ENCODE measurements around the gene NOS1.

The NOS1 gene

GRCh38 chr12:117344716-117345115 is 16.7 kb downstream of the NOS1 start:
- no peak for TF ChIP-seq BACH2 (CRISPR knock-in tag; IDR thresholded peaks at IDR 0.05; ENCODE audit: borderline replicate concordance)
- ATAC-seq, result no peak

GRCh38 chr12:117343849-117344248 is 17.6 kb downstream of the NOS1 start:
- TF ChIP-seq ZFP30 (CRISPR knock-in tag; IDR thresholded peaks at IDR 0.05), result no peak
- TF ChIP-seq POU6F1 (CRISPR knock-in tag; IDR thresholded peaks at IDR 0.05; ENCODE audit: borderline replicate concordance, low read depth), result no peak
- no peak for TF ChIP-seq GLIS3 (CRISPR knock-in tag; IDR thresholded peaks at IDR 0.05)
- TF ChIP-seq ZNF565 (CRISPR knock-in tag; conservative IDR thresholded peaks at IDR 0.05; ENCODE audit: low read depth), result no peak
- no peak for TF ChIP-seq ARNTL (CRISPR knock-in tag; IDR thresholded peaks at IDR 0.05; ENCODE audit: borderline replicate concordance, low read depth)
- no peak for TF ChIP-seq CSDC2 (CRISPR knock-in tag; IDR thresholded peaks at IDR 0.05)
- no peak for TF ChIP-seq ZNF8 (CRISPR knock-in tag; IDR thresholded peaks at IDR 0.05)
- TF ChIP-seq PPARA (CRISPR knock-in tag; IDR thresholded peaks at IDR 0.05; ENCODE audit: borderline replicate concordance), result no peak
- TF ChIP-seq ZC3H10 (CRISPR knock-in tag; IDR thresholded peaks at IDR 0.05), result no peak
- TF ChIP-seq ZFP3 (CRISPR knock-in tag; IDR thresholded peaks at IDR 0.05), result no peak
- TF ChIP-seq OSR1 (CRISPR knock-in tag; IDR thresholded peaks at IDR 0.05), result no peak
- no peak for TF ChIP-seq RARB (CRISPR knock-in tag; IDR thresholded peaks at IDR 0.05)
- no peak for TF ChIP-seq TSHZ2 (CRISPR knock-in tag; IDR thresholded peaks at IDR 0.05)
- TF ChIP-seq ZNF70 (CRISPR knock-in tag; IDR thresholded peaks at IDR 0.05), result no peak
- TF ChIP-seq SNAI2 (CRISPR knock-in tag; IDR thresholded peaks at IDR 0.05), result no peak
- TF ChIP-seq ISL1 (CRISPR knock-in tag; IDR thresholded peaks at IDR 0.05), result no peak
- TF ChIP-seq PATZ1 (CRISPR knock-in tag; IDR thresholded peaks at IDR 0.05; ENCODE audit: borderline replicate concordance), result no peak
- no peak for ATAC-seq

- ATAC-seq, result no peak
- TF ChIP-seq ISL1 (CRISPR knock-in tag; IDR thresholded peaks at IDR 0.05) (no peak), ESRRG (CRISPR knock-in tag; IDR thresholded peaks at IDR 0.05) (no peak), ARNTL (CRISPR knock-in tag; IDR thresholded peaks at IDR 0.05; ENCODE audit: borderline replicate concordance, low read depth) (no peak), PPARA (CRISPR knock-in tag; IDR thresholded peaks at IDR 0.05; ENCODE audit: borderline replicate concordance) (no peak), CSRNP3 (CRISPR knock-in tag; IDR thresholded peaks at IDR 0.05) (no peak), RARB (CRISPR knock-in tag; IDR thresholded peaks at IDR 0.05) (no peak), POU6F1 (CRISPR knock-in tag; IDR thresholded peaks at IDR 0.05; ENCODE audit: borderline replicate concordance, low read depth) (no peak), ZNF565 (CRISPR knock-in tag; conservative IDR thresholded peaks at IDR 0.05; ENCODE audit: low read depth) (no peak), PATZ1 (CRISPR knock-in tag; IDR thresholded peaks at IDR 0.05; ENCODE audit: borderline replicate concordance) (no peak), ZFP30 (CRISPR knock-in tag; IDR thresholded peaks at IDR 0.05) (no peak), CSDC2 (CRISPR knock-in tag; IDR thresholded peaks at IDR 0.05) (no peak), TOX (CRISPR knock-in tag; IDR thresholded peaks at IDR 0.05; ENCODE audit: borderline replicate concordance) (no peak), BACH2 (CRISPR knock-in tag; IDR thresholded peaks at IDR 0.05; ENCODE audit: borderline replicate concordance) (no peak), ZC3H10 (CRISPR knock-in tag; IDR thresholded peaks at IDR 0.05) (no peak), ZFP3 (CRISPR knock-in tag; IDR thresholded peaks at IDR 0.05) (no peak), ZNF70 (CRISPR knock-in tag; IDR thresholded peaks at IDR 0.05) (no peak)
- TF ChIP-seq, protein P1, sequence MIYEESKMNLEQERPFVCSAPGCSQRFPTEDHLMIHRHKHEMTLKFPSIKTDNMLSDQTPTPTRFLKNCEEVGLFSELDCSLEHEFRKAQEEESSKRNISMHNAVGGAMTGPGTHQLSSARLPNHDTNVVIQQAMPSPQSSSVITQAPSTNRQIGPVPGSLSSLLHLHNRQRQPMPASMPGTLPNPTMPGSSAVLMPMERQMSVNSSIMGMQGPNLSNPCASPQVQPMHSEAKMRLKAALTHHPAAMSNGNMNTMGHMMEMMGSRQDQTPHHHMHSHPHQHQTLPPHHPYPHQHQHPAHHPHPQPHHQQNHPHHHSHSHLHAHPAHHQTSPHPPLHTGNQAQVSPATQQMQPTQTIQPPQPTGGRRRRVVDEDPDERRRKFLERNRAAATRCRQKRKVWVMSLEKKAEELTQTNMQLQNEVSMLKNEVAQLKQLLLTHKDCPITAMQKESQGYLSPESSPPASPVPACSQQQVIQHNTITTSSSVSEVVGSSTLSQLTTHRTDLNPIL (CRISPR knock-in tag; IDR thresholded peaks at IDR 0.05; ENCODE audit: low read depth), result no peak
Measured at GRCh38 chr12:117343296-117343695, 18.1 kb downstream of the NOS1 start.

All from SK-N-SH treated with all-trans-retinoic acid at 6 μM for 48 hours (cell line).